Activated naive CD4-positive, alpha-beta T cell treated with anti-CD3 and anti-CD28 coated beads, Interleukin-2, amount 10 ng/mL, durations not matched to agents 7 days and 5 days (primary cell): ENCODE data around the gene ZNF827.

Experiments
- CTCF ChIA-PET: fragments of 350-600 bp; sonication (Branson Sonifier 250); formaldehyde crosslinking; loops from one replicate; lab custom pipeline; 2021; ENCODE audit warnings: antibody characterized with exemption; lab: Charles Lee
- DNase-seq: peaks from one replicate; pipeline ENCODE4 v3.0.0-alpha.2; 2020
- H3K27ac Mint-ChIP-seq: one replicate; pipeline ENCODE4 v1.8.0; 2021; ENCODE audit warnings: mild to moderate bottlenecking, moderate library complexity, mixed read lengths
- H3K27me3 Mint-ChIP-seq: one replicate; pipeline ENCODE4 v1.8.0; 2021; ENCODE audit warnings: mild to moderate bottlenecking, mixed read lengths
- H3K36me3 Mint-ChIP-seq: one replicate; pipeline ENCODE4 v1.8.0; 2021; ENCODE audit warnings: mixed read lengths
- H3K4me1 Mint-ChIP-seq: one replicate; pipeline ENCODE4 v1.8.0; 2021; ENCODE audit warnings: mixed read lengths
- H3K4me3 Mint-ChIP-seq: one replicate; pipeline ENCODE4 v1.8.0; 2021; ENCODE audit warnings: mild to moderate bottlenecking, moderate library complexity, mixed read lengths
- H3K9me3 Mint-ChIP-seq: one replicate; pipeline ENCODE4 v1.8.0; 2021; ENCODE audit warnings: mixed read lengths

Gene ZNF827

GRCh38 chr4:145921231-145921630, 17.4 kb downstream of the ZNF827 start:
- CTCF ChIA-PET = no interaction called here
- no peak for DNase-seq
- peaks cover 9% of the 10 kb centered on the region for H3K9me3 Mint-ChIP-seq
- no peak overlapping the region for H3K27ac Mint-ChIP-seq
- H3K4me1 Mint-ChIP-seq = peaks cover 6% of the 10 kb centered on the region
- H3K27me3 Mint-ChIP-seq = no peaks in the 10 kb centered on the region
- H3K4me3 Mint-ChIP-seq = no peak overlapping the region
- H3K36me3 Mint-ChIP-seq = peaks cover 13% of the 10 kb centered on the region

GRCh38 chr4:145920205-145920604, 18.4 kb downstream of the ZNF827 start:
- DNase-seq = no peak
- peaks cover 6% of the 10 kb centered on the region for H3K36me3 Mint-ChIP-seq
- CTCF ChIA-PET = interaction anchor here (1.4 kb wide), 1 partner anchor 24 kb away, joined by 3 read pairs; no protein-coding TSS in a partner anchor
- no peak overlapping the region for H3K4me3 Mint-ChIP-seq
- H3K9me3 Mint-ChIP-seq = peaks cover 5% of the 10 kb centered on the region
- no peaks in the 10 kb centered on the region for H3K27me3 Mint-ChIP-seq
- peaks cover 6% of the 10 kb centered on the region for H3K4me1 Mint-ChIP-seq
- H3K27ac Mint-ChIP-seq = no peak overlapping the region

GRCh38 chr4:145912376-145912775, 26.2 kb downstream of the ZNF827 start:
- peaks cover 2% of the 10 kb centered on the region for H3K4me1 Mint-ChIP-seq
- no peaks in the 10 kb centered on the region for H3K36me3 Mint-ChIP-seq
- no peak overlapping the region for H3K27ac Mint-ChIP-seq
- no peak overlapping the region for H3K4me3 Mint-ChIP-seq
- no peaks in the 10 kb centered on the region for H3K9me3 Mint-ChIP-seq
- CTCF ChIA-PET = no interaction called here
- H3K27me3 Mint-ChIP-seq = no peaks in the 10 kb centered on the region
- DNase-seq = no peak

- CTCF ChIA-PET = no interaction called here
- Mint-ChIP-seq H3K27ac (no peak overlapping the region), H3K9me3 (no peaks in the 10 kb centered on the region), H3K36me3 (no peaks in the 10 kb centered on the region), H3K4me1 (peaks cover 2% of the 10 kb centered on the region), H3K4me3 (no peak overlapping the region), H3K27me3 (no peaks in the 10 kb centered on the region)
- DNase-seq = no peak
Measured at GRCh38 chr4:145909773-145910172, 28.9 kb downstream of the ZNF827 start.

- Mint-ChIP-seq H3K27ac (no peak overlapping the region), H3K9me3 (no peaks in the 10 kb centered on the region), H3K27me3 (no peaks in the 10 kb centered on the region), H3K4me3 (no peak overlapping the region), H3K4me1 (peaks cover 2% of the 10 kb centered on the region), H3K36me3 (no peaks in the 10 kb centered on the region)
- no peak for DNase-seq
- CTCF ChIA-PET = no interaction called here
Measured at GRCh38 chr4:145909281-145909715, 29.3 kb downstream of the ZNF827 start.

- CTCF ChIA-PET = no interaction called here
- Mint-ChIP-seq H3K4me1 (peaks cover 2% of the 10 kb centered on the region), H3K27me3 (no peaks in the 10 kb centered on the region), H3K36me3 (peaks cover 5% of the 10 kb centered on the region), H3K9me3 (no peaks in the 10 kb centered on the region), H3K27ac (no peak overlapping the region), H3K4me3 (no peak overlapping the region)
- DNase-seq = no peak
Measured at GRCh38 chr4:145907812-145908211, 30.8 kb downstream of the ZNF827 start.

- Mint-ChIP-seq H3K4me3 (no peak overlapping the region), H3K27me3 (no peaks in the 10 kb centered on the region), H3K9me3 (no peaks in the 10 kb centered on the region), H3K27ac (no peak overlapping the region), H3K36me3 (peaks cover 5% of the 10 kb centered on the region), H3K4me1 (peaks cover 2% of the 10 kb centered on the region)
- DNase-seq = no peak
- CTCF ChIA-PET = no interaction called here
Measured at GRCh38 chr4:145907390-145907789, 31.2 kb downstream of the ZNF827 start.

GRCh38 chr4:145904413-145905177, 34.0 kb downstream of the ZNF827 start:
- no peaks in the 10 kb centered on the region for H3K27me3 Mint-ChIP-seq
- H3K27ac Mint-ChIP-seq = no peak overlapping the region
- H3K9me3 Mint-ChIP-seq = no peaks in the 10 kb centered on the region
- peaks cover 20% of the 10 kb centered on the region for H3K36me3 Mint-ChIP-seq
- DNase-seq = no peak
- peaks cover 2% of the 10 kb centered on the region for H3K4me1 Mint-ChIP-seq
- CTCF ChIA-PET = no interaction called here
- no peak overlapping the region for H3K4me3 Mint-ChIP-seq

GRCh38 chr4:145902522-145902921, 36.1 kb downstream of the ZNF827 start:
- no peak for DNase-seq
- Mint-ChIP-seq H3K36me3 (peaks cover 20% of the 10 kb centered on the region), H3K27ac (no peak overlapping the region), H3K27me3 (no peaks in the 10 kb centered on the region), H3K4me3 (no peak overlapping the region), H3K9me3 (no peaks in the 10 kb centered on the region), H3K4me1 (no peaks in the 10 kb centered on the region)
- CTCF ChIA-PET = no interaction called here

GRCh38 chr4:145899886-145900460, 38.6 kb downstream of the ZNF827 start:
- Mint-ChIP-seq H3K36me3 (peaks cover 20% of the 10 kb centered on the region), H3K27me3 (no peaks in the 10 kb centered on the region)

GRCh38 chr4:145898926-145899531, 39.6 kb downstream of the ZNF827 start:
- Mint-ChIP-seq H3K4me3 (no peak overlapping the region), H3K36me3 (peaks cover 20% of the 10 kb centered on the region), H3K4me1 (peaks cover 15% of the 10 kb centered on the region), H3K27ac (no peak overlapping the region), H3K27me3 (no peaks in the 10 kb centered on the region), H3K9me3 (no peaks in the 10 kb centered on the region)
- no peak for DNase-seq
- CTCF ChIA-PET = no interaction called here

More at GRCh38 chr4:145899886-145900460, 38.6 kb downstream of the ZNF827 start:
- no peak overlapping the region for H3K27ac Mint-ChIP-seq
- DNase-seq = no peak
- CTCF ChIA-PET = no interaction called here
- no peak overlapping the region for H3K4me3 Mint-ChIP-seq
- H3K4me1 Mint-ChIP-seq = peaks cover 8% of the 10 kb centered on the region
- H3K9me3 Mint-ChIP-seq = no peaks in the 10 kb centered on the region

GRCh38 chr4:145898466-145898865, 40.2 kb downstream of the ZNF827 start:
- H3K27me3 Mint-ChIP-seq = no peaks in the 10 kb centered on the region
- peaks cover 20% of the 10 kb centered on the region for H3K4me1 Mint-ChIP-seq
- CTCF ChIA-PET = no interaction called here

GRCh38 chr4:145895056-145895455, 43.6 kb downstream of the ZNF827 start:
- no peaks in the 10 kb centered on the region for H3K36me3 Mint-ChIP-seq
- CTCF ChIA-PET = no interaction called here
- H3K4me3 Mint-ChIP-seq = no peak overlapping the region
- peaks cover 20% of the 10 kb centered on the region for H3K4me1 Mint-ChIP-seq
- H3K27ac Mint-ChIP-seq = no peak overlapping the region
- no peaks in the 10 kb centered on the region for H3K27me3 Mint-ChIP-seq
- no peak for DNase-seq
- H3K9me3 Mint-ChIP-seq = no peaks in the 10 kb centered on the region

More at GRCh38 chr4:145898466-145898865, 40.2 kb downstream of the ZNF827 start:
- Mint-ChIP-seq H3K27ac (no peak overlapping the region), H3K36me3 (peaks cover 20% of the 10 kb centered on the region), H3K9me3 (no peaks in the 10 kb centered on the region), H3K4me3 (no peak overlapping the region)
- DNase-seq = no peak

GRCh38 chr4:145891958-145892357, 46.7 kb downstream of the ZNF827 start:
- Mint-ChIP-seq H3K9me3 (no peaks in the 10 kb centered on the region), H3K27ac (no peak overlapping the region), H3K4me3 (no peak overlapping the region), H3K4me1 (peaks cover 20% of the 10 kb centered on the region), H3K27me3 (no peaks in the 10 kb centered on the region), H3K36me3 (no peaks in the 10 kb centered on the region)
- CTCF ChIA-PET = no interaction called here
- no peak for DNase-seq

GRCh38 chr4:145890689-145891088, 47.9 kb downstream of the ZNF827 start:
- no peak for DNase-seq
- Mint-ChIP-seq H3K4me1 (peaks cover 20% of the 10 kb centered on the region), H3K27ac (no peak overlapping the region), H3K9me3 (no peaks in the 10 kb centered on the region), H3K4me3 (no peak overlapping the region), H3K27me3 (no peaks in the 10 kb centered on the region), H3K36me3 (peaks cover 2% of the 10 kb centered on the region)
- CTCF ChIA-PET = no interaction called here
